ENCODE results near the gene SLC6A19. TPM values are rescaled to one million over a fixed set of nuclear protein-coding genes. Genes with fewer than 3 reads are reported as not detected.

SLC6A19 gene
- total and polyA plus RNA-seq, 2 experiments from 2014 or later: 5.2 to 5.8 TPM

DNA sequence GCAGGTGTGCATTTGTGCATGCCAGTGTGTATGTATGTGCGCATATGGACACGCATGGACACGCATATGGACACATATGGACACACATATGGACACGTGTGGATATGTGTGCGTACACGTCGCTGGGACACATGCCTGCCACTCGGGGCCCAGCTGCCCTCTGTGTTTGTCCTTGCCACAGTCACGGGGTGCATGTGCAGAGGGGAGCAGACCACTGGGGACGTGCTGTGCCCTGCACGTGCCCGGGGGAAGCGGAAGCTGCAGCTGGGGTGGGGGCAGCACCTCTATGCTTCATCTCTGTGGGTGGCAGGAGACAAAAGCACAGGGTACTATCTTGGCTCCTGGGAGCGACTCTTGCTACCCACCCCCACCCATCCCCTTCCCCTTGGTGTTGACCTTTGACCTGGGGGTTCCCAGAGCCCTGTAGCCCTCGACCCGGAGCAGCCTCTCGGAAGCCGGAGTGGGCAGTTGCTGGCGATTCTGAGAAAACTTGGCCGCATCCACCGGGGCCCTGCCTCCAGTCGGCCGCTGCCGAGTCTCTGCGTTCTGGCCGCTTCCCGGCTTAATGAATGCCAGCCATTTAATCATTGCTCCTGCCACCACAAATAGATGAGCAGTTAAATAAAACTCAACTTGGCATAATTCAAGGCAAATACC is 21.4 kb downstream of the SLC6A19 start:
- Histone ChIP-seq H3K27me3 (no peaks in the 10 kb centered on the region), H3K79me2 (no peaks in the 10 kb centered on the region), H3K4me1 (ENCODE audit: insufficient read depth) (no peaks in the 10 kb centered on the region), H4K20me1 (ENCODE audit: insufficient read depth, poor library complexity, severe bottlenecking) (no peaks in the 10 kb centered on the region), H3K9me3 (ENCODE audit: low read depth) (no peaks in the 10 kb centered on the region), H3K4me2 (no peak overlapping the region), H3K4me3 (no peak overlapping the region), H3K9me2 (replicated peaks; ENCODE audit: insufficient read depth) (no peaks in the 10 kb centered on the region), H3K36me3 (replicated peaks; ENCODE audit: insufficient read depth, low read depth) (no peaks in the 10 kb centered on the region), H2AFZ (no peak overlapping the region), H3K27ac (no peak overlapping the region)
- no peak for DNase-seq (ENCODE audit: low spot score)
- 90% methylated on average over 27 of the region's 27 CpGs for WGBS (ENCODE audit: low lambda C conversion rate, missing lambda C conversion rate)
- TF ChIP-seq EZH2 (IDR thresholded peaks at IDR 0.05; ENCODE audit: borderline replicate concordance) (no peak), EZH2phosphoT487 (IDR thresholded peaks at IDR 0.05; ENCODE audit: low read depth, severe bottlenecking, unreplicated experiment) (no peak)
- TF ChIP-seq, protein P1, sequence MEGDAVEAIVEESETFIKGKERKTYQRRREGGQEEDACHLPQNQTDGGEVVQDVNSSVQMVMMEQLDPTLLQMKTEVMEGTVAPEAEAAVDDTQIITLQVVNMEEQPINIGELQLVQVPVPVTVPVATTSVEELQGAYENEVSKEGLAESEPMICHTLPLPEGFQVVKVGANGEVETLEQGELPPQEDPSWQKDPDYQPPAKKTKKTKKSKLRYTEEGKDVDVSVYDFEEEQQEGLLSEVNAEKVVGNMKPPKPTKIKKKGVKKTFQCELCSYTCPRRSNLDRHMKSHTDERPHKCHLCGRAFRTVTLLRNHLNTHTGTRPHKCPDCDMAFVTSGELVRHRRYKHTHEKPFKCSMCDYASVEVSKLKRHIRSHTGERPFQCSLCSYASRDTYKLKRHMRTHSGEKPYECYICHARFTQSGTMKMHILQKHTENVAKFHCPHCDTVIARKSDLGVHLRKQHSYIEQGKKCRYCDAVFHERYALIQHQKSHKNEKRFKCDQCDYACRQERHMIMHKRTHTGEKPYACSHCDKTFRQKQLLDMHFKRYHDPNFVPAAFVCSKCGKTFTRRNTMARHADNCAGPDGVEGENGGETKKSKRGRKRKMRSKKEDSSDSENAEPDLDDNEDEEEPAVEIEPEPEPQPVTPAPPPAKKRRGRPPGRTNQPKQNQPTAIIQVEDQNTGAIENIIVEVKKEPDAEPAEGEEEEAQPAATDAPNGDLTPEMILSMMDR (IDR thresholded peaks at IDR 0.05; ENCODE audit: poor library complexity): no peak

DNA sequence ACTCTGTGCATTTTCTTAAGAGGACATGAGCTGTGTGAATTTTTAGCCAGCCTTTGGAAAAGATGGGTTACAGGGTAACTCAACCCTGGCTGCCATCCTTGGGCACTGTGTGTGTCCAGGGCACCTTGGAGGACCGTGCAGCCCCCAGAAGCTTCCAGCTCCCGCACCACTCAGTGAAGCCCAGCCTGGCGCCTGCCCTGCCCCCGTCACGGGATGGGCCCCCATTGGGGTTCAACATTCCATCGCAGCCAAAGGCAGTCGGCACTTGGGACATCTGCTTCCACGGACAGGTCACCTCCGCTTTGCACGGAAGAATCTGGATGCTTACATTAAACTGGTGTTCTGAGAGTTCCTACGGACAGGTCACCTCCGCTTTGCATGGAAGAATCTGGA is 21.9 kb downstream of the SLC6A19 start:
- no peaks in the 10 kb centered on the region for H3K9me3 ChIP-seq (ENCODE audit: low read depth)
- H3K9me2 ChIP-seq (replicated peaks; ENCODE audit: insufficient read depth): no peaks in the 10 kb centered on the region
- 86% methylated on average over 12 of the region's 12 CpGs for WGBS (ENCODE audit: low lambda C conversion rate, missing lambda C conversion rate)
- no peaks in the 10 kb centered on the region for H3K79me2 ChIP-seq
- no peak overlapping the region for H2AFZ ChIP-seq
- H3K27me3 ChIP-seq: no peaks in the 10 kb centered on the region
- no peak for DNase-seq (ENCODE audit: low spot score)
- no peaks in the 10 kb centered on the region for H3K36me3 ChIP-seq (replicated peaks; ENCODE audit: insufficient read depth, low read depth)
- H3K27ac ChIP-seq: no peak overlapping the region
- H3K4me3 ChIP-seq: no peak overlapping the region
- H3K4me2 ChIP-seq: no peak overlapping the region
- no peaks in the 10 kb centered on the region for H3K4me1 ChIP-seq (ENCODE audit: insufficient read depth)
- no peaks in the 10 kb centered on the region for H4K20me1 ChIP-seq (ENCODE audit: insufficient read depth, poor library complexity, severe bottlenecking)
- no peak for TF ChIP-seq EZH2phosphoT487 (IDR thresholded peaks at IDR 0.05; ENCODE audit: low read depth, severe bottlenecking, unreplicated experiment)
- no peak for TF ChIP-seq EZH2 (IDR thresholded peaks at IDR 0.05; ENCODE audit: borderline replicate concordance)
- TF ChIP-seq, protein P1 (IDR thresholded peaks at IDR 0.05; ENCODE audit: poor library complexity): no peak

DNA sequence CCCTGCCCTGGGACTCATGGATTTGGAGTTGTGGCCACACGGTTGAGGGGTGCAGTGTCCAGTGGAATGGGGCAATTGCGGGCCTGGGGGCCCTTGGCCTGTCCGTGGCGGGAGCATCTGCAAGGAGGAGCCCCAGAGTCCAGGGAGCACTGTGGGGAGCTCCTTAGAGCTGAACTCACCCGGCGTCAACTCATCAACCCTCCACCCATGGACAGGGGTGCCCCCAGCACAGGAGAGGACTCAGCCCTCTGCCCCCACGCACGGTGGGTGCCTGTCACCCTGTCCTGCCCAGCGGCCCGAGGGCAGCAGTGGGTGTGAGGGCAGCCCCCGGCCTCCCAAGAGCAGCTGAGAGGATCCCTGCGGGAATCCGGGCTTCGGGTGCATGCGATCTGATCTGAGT is 23.2 kb downstream of the SLC6A19 start:
- no peaks in the 10 kb centered on the region for H3K36me3 ChIP-seq (replicated peaks; ENCODE audit: insufficient read depth, low read depth)
- no peaks in the 10 kb centered on the region for H3K9me2 ChIP-seq (replicated peaks; ENCODE audit: insufficient read depth)
- TF ChIP-seq, protein P1 (IDR thresholded peaks at IDR 0.05; ENCODE audit: poor library complexity): no peak
- TF ChIP-seq EZH2phosphoT487 (IDR thresholded peaks at IDR 0.05; ENCODE audit: low read depth, severe bottlenecking, unreplicated experiment) (no peak), EZH2 (IDR thresholded peaks at IDR 0.05; ENCODE audit: borderline replicate concordance) (no peak)
- no peak overlapping the region for H3K4me3 ChIP-seq
- no peaks in the 10 kb centered on the region for H3K27me3 ChIP-seq
- H3K9me3 ChIP-seq (ENCODE audit: low read depth): no peaks in the 10 kb centered on the region
- H3K79me2 ChIP-seq: no peaks in the 10 kb centered on the region
- no peaks in the 10 kb centered on the region for H4K20me1 ChIP-seq (ENCODE audit: insufficient read depth, poor library complexity, severe bottlenecking)
- H2AFZ ChIP-seq: no peak overlapping the region
- H3K4me1 ChIP-seq (ENCODE audit: insufficient read depth): no peaks in the 10 kb centered on the region
- H3K4me2 ChIP-seq: no peak overlapping the region
- no peak overlapping the region for H3K27ac ChIP-seq
- 97% methylated on average over 14 of the region's 15 CpGs for WGBS (ENCODE audit: low lambda C conversion rate, missing lambda C conversion rate)
- no peak for DNase-seq (ENCODE audit: low spot score)
